ENCODE results near the gene NSUN6.

DNA sequence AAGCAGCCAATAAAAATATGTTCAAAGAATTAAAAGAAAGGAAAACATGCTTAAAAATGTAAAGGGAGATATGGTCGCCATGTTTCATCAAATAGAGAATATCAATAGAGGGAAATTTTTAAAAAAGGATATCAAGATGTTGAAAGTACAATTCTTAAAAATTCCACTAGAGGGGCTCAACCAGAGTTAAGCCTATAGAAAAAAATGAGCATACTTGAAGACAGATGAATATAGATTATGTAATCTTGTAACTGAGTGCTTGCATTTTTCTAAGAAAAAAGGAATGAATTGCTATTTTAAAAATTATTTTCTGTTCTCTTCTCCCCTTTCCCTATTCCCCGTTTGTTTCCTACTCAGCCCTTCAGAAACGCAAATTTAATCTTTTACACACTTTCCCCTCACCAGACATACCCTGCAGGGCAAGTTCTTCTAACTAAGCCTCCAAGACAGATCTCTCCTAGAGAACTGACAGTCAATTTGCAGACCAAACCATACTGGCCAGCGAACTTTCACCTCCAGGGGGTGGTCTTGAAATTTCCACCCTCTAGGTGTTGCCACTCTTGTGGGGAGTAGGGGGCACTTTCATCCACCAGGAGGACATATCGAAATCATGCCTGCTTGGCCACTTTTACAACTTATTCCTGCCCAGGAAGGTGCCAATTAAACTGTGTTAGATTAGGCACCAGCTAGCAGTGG is 67.7 kb downstream of the NSUN6 start:
- TF ChIP-seq, protein P1, sequence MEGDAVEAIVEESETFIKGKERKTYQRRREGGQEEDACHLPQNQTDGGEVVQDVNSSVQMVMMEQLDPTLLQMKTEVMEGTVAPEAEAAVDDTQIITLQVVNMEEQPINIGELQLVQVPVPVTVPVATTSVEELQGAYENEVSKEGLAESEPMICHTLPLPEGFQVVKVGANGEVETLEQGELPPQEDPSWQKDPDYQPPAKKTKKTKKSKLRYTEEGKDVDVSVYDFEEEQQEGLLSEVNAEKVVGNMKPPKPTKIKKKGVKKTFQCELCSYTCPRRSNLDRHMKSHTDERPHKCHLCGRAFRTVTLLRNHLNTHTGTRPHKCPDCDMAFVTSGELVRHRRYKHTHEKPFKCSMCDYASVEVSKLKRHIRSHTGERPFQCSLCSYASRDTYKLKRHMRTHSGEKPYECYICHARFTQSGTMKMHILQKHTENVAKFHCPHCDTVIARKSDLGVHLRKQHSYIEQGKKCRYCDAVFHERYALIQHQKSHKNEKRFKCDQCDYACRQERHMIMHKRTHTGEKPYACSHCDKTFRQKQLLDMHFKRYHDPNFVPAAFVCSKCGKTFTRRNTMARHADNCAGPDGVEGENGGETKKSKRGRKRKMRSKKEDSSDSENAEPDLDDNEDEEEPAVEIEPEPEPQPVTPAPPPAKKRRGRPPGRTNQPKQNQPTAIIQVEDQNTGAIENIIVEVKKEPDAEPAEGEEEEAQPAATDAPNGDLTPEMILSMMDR (IDR thresholded peaks at IDR 0.05), result peak in 6 of 12 donors; percentile 3 to 20 (median 10)
- no peak for TF ChIP-seq POLR2A (IDR thresholded peaks at IDR 0.05)

Measured in heart left ventricle (tissue), 13 donors.